Neuronal stem cell (in vitro differentiated cells): ENCODE measurements around the gene GSTM1.

Experiments
- DNase-seq: peaks from one replicate; pipeline ENCODE4 v3.0.0-alpha.2; 2013; ENCODE audit warnings: low spot score
- H2AFZ ChIP-seq: one replicate; pipeline ENCODE4 v1.6.1; 2013; ENCODE audit warnings: mild to moderate bottlenecking, low read length, inconsistent platforms
- H2AK5ac ChIP-seq: 2 replicates; pipeline ENCODE4 v1.6.1; 2013; ENCODE audit warnings: low read depth, mild to moderate bottlenecking, inconsistent platforms, low read length, moderate library complexity, mixed read lengths
- H2BK120ac ChIP-seq: 2 replicates; pipeline ENCODE4 v1.6.1; 2013; ENCODE audit warnings: low read depth, mild to moderate bottlenecking, inconsistent platforms, low read length, moderate library complexity, mixed read lengths
- H2BK12ac ChIP-seq: one replicate; pipeline ENCODE4 v1.6.1; 2013; ENCODE audit warnings: low read length, inconsistent platforms
- H2BK15ac ChIP-seq: 2 replicates; pipeline ENCODE4 v1.6.1; 2013; ENCODE audit warnings: mild to moderate bottlenecking, low read length, inconsistent platforms, mixed read lengths
- H2BK5ac ChIP-seq: one replicate; pipeline ENCODE4 v1.6.1; 2013; ENCODE audit warnings: inconsistent platforms, mild to moderate bottlenecking, low read length, moderate library complexity
- H3K14ac ChIP-seq: one replicate; pipeline ENCODE4 v1.6.1; 2013; ENCODE audit warnings: low read length, inconsistent platforms
- H3K18ac ChIP-seq: 2 replicates; pipeline ENCODE4 v1.6.1; 2013; ENCODE audit warnings: low read length, inconsistent platforms
- H3K23ac ChIP-seq: 2 replicates; pipeline ENCODE4 v1.6.1; 2013; ENCODE audit warnings: low read depth, mild to moderate bottlenecking, mixed read lengths, low read length, inconsistent platforms; ENCODE audit not compliant: poor library complexity
- H3K27ac ChIP-seq: replicated peaks from 3 replicates; pipeline ENCODE4 v1.5.1; 2013; ENCODE audit warnings: low read length, inconsistent platforms
- H3K27me3 ChIP-seq, 3 experiments: 2 replicates each; pipeline ENCODE4 v1.6.1; 2013; ENCODE audit warnings: low read length in 3 of 3, mild to moderate bottlenecking in 2 of 3, inconsistent platforms in 1 of 3, low read depth in 1 of 3, mixed read lengths in 1 of 3, moderate library complexity in 1 of 3; ENCODE audit not compliant: control insufficient read depth in 3 of 3, insufficient read depth in 3 of 3
- H3K36me3 ChIP-seq, 2 donors: replicated peaks in 1 of 2; 2 replicates each; pipeline ENCODE4 v1.6.1; 2013; ENCODE audit warnings: low read length in 2 of 2; ENCODE audit not compliant: control insufficient read depth in 2 of 2, insufficient read depth in 2 of 2
- H3K4ac ChIP-seq: 2 replicates; pipeline ENCODE4 v1.6.1; 2013; ENCODE audit warnings: inconsistent platforms, mild to moderate bottlenecking, low read length, moderate library complexity
- H3K4me1 ChIP-seq, 2 donors: 1 replicate in 1 of 2; 2 replicates in 1 of 2; pipeline ENCODE4 v1.6.1; 2013; ENCODE audit warnings: low read length in 2 of 2, low read depth in 1 of 2; ENCODE audit not compliant: control insufficient read depth in 2 of 2, insufficient read depth in 1 of 2
- H3K4me2 ChIP-seq: one replicate; pipeline ENCODE4 v1.6.1; 2013; ENCODE audit warnings: mild to moderate bottlenecking, low read length, inconsistent platforms; ENCODE audit not compliant: insufficient read depth, poor library complexity, severe bottlenecking
- H3K4me3 ChIP-seq, 2 donors: 2 replicates each; pipeline ENCODE4 v1.5.1; 2013; ENCODE audit warnings: low read length in 2 of 2, mild to moderate bottlenecking in 2 of 2, inconsistent platforms in 1 of 2, moderate library complexity in 1 of 2
- H3K79me1 ChIP-seq: one replicate; pipeline ENCODE4 v1.6.1; 2013; ENCODE audit warnings: low read depth, mild to moderate bottlenecking, inconsistent platforms, low read length, moderate library complexity
- H3K9ac ChIP-seq: one replicate; pipeline ENCODE4 v1.6.1; 2013; ENCODE audit warnings: mild to moderate bottlenecking, low read depth, low read length, inconsistent platforms; ENCODE audit not compliant: poor library complexity
- H3K9me3 ChIP-seq, 2 donors: replicated peaks in 1 of 2; 2 replicates each; pipeline versions ENCODE3 to v1.6.1; 2013; ENCODE audit warnings: low read length in 2 of 2, mild to moderate bottlenecking in 2 of 2, inconsistent platforms in 1 of 2, low read depth in 1 of 2, mixed read lengths in 1 of 2, moderate library complexity in 1 of 2; ENCODE audit not compliant: control insufficient read depth in 2 of 2, insufficient read depth in 1 of 2
- H4K8ac ChIP-seq: one replicate; pipeline ENCODE4 v1.6.1; 2013; ENCODE audit warnings: low read depth, mild to moderate bottlenecking, inconsistent platforms, low read length, moderate library complexity
- H4K91ac ChIP-seq: one replicate; pipeline ENCODE4 v1.6.1; 2013; ENCODE audit warnings: low read length, low read depth, mild to moderate bottlenecking, inconsistent platforms; ENCODE audit not compliant: poor library complexity
- WGBS, 2 donors: extraction: QIAGEN DNeasy Blood & Tissue Kit; methylation state at CpG; one replicate each; pipeline ENCODE4 v1.1.7; 2013; ENCODE audit warnings: missing lambda C conversion rate in 2 of 2, mixed read lengths in 1 of 2; ENCODE audit not compliant: insufficient read length in 2 of 2, insufficient replicate concordance in 1 of 2; ENCODE audit errors: extremely low coverage in 2 of 2; 5-methylcytosine and 5-hydroxymethylcytosine counted together

GSTM1 gene

GRCh38 chr1:109716121-109716520 lies 28.5 kb downstream of the GSTM1 start:
- H2BK15ac ChIP-seq, result no peak overlapping the region
- H3K23ac ChIP-seq, result no peak overlapping the region
- no peak overlapping the region for H2BK12ac ChIP-seq
- H3K9ac ChIP-seq, result no peak overlapping the region
- H3K4me2 ChIP-seq, result no peak overlapping the region
- H3K79me1 ChIP-seq, result no peaks in the 10 kb centered on the region
- no peak for DNase-seq
- WGBS, 2 donors, result no CpG with 5 or more reads among the region's 3 CpGs
- no peaks in the 10 kb centered on the region for H3K36me3 ChIP-seq
- H3K27ac ChIP-seq, result no peak overlapping the region
- H2BK120ac ChIP-seq, result no peak overlapping the region
- H2BK5ac ChIP-seq, result no peak overlapping the region
- no peak overlapping the region for H2AK5ac ChIP-seq
- no peaks in the 10 kb centered on the region for H3K9me3 ChIP-seq
- no peak overlapping the region for H3K4me3 ChIP-seq
- H2AFZ ChIP-seq, result no peak overlapping the region
- H3K4ac ChIP-seq, result no peak overlapping the region
- H3K27me3 ChIP-seq, result peaks cover 0 to 14% (median 0%) of the 10 kb centered on the region in 3 experiments
- no peaks in the 10 kb centered on the region for H3K4me1 ChIP-seq
- no peak overlapping the region for H4K8ac ChIP-seq
- H3K14ac ChIP-seq, result no peak overlapping the region
- no peak overlapping the region for H3K18ac ChIP-seq
- H4K91ac ChIP-seq, result no peak overlapping the region

- H3K4me2 ChIP-seq, result no peak overlapping the region
- H3K9me3 ChIP-seq, result no peaks in the 10 kb centered on the region
- no peak overlapping the region for H3K27ac ChIP-seq
- H4K91ac ChIP-seq, result no peak overlapping the region
- H3K4me3 ChIP-seq, result no peak overlapping the region
- H3K9ac ChIP-seq, result no peak overlapping the region
- no peak for DNase-seq
- WGBS, 2 donors, result no CpG with 5 or more reads among the region's 3 CpGs
- no peak overlapping the region for H4K8ac ChIP-seq
- H3K18ac ChIP-seq, result no peak overlapping the region
- H3K14ac ChIP-seq, result no peak overlapping the region
- no peak overlapping the region for H2BK120ac ChIP-seq
- no peak overlapping the region for H2AFZ ChIP-seq
- H3K36me3 ChIP-seq, result no peaks in the 10 kb centered on the region
- H2BK5ac ChIP-seq, result no peak overlapping the region
- H3K27me3 ChIP-seq, result peaks cover 0 to 16% (median 0%) of the 10 kb centered on the region in 3 experiments
- no peak overlapping the region for H3K23ac ChIP-seq
- no peaks in the 10 kb centered on the region for H3K79me1 ChIP-seq
- H2AK5ac ChIP-seq, result no peak overlapping the region
- H3K4ac ChIP-seq, result no peak overlapping the region
- no peak overlapping the region for H2BK12ac ChIP-seq
- H3K4me1 ChIP-seq, result no peaks in the 10 kb centered on the region
- no peak overlapping the region for H2BK15ac ChIP-seq
These were observed 29.0 kb downstream of the GSTM1 start for GRCh38 chr1:109716570-109717090.

DNA sequence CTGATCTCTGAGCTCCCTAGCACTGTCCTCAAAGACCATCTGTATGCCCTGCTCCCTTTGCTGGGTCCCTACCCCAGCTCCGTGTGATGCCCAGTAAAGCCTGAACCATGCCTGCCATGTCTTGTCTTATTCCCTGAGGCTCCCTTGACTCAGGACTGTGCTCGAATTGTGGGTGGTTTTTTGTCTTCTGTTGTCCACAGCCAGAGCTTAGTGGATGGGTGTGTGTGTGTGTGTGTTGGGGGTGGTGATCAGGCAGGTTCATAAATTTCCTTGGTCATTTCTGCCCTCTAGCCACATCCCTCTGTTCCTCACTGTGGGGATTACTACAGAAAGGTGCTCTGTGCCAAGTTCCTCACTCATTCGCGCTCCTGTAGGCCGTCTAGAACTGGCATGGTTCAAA lies 30.1 kb downstream of the GSTM1 start:
- Histone ChIP-seq H3K4ac (no peak overlapping the region), H2BK120ac (no peak overlapping the region), H3K27me3 (peaks cover 0 to 20% (median 0%) of the 10 kb centered on the region in 3 experiments), H3K18ac (no peak overlapping the region), H3K79me1 (no peaks in the 10 kb centered on the region), H3K4me1 (no peaks in the 10 kb centered on the region), H3K9me3 (no peaks in the 10 kb centered on the region), H4K8ac (no peak overlapping the region), H3K4me3 (no peak overlapping the region), H2AK5ac (no peak overlapping the region), H3K14ac (no peak overlapping the region), H4K91ac (no peak overlapping the region), H2BK12ac (no peak overlapping the region), H3K4me2 (no peak overlapping the region), H3K36me3 (no peaks in the 10 kb centered on the region), H2BK15ac (no peak overlapping the region), H2BK5ac (no peak overlapping the region), H3K27ac (no peak overlapping the region), H3K23ac (no peak overlapping the region), H2AFZ (no peak overlapping the region), H3K9ac (peak overlapping the region; percentile 26)
- DNase-seq, result no peak
- no CpG with 5 or more reads among the region's 5 CpGs for WGBS, 2 donors

GRCh38 chr1:109718495-109718894 lies 30.9 kb downstream of the GSTM1 start:
- DNase-seq, result no peak
- Histone ChIP-seq H3K27ac (no peak overlapping the region), H3K9me3 (no peaks in the 10 kb centered on the region), H3K14ac (no peak overlapping the region), H3K4ac (no peak overlapping the region), H3K36me3 (no peaks in the 10 kb centered on the region), H3K4me3 (no peak overlapping the region), H2AFZ (no peak overlapping the region), H3K79me1 (no peaks in the 10 kb centered on the region), H3K4me1 (no peaks in the 10 kb centered on the region), H2BK15ac (no peak overlapping the region), H2AK5ac (no peak overlapping the region), H4K91ac (no peak overlapping the region), H3K23ac (no peak overlapping the region), H4K8ac (no peak overlapping the region), H2BK120ac (no peak overlapping the region), H3K4me2 (no peak overlapping the region), H3K27me3 (peaks cover 0 to 20% (median 0%) of the 10 kb centered on the region in 3 experiments), H3K9ac (no peak overlapping the region), H3K18ac (no peak overlapping the region), H2BK12ac (no peak overlapping the region), H2BK5ac (no peak overlapping the region)
- WGBS, 2 donors, result no CpG with 5 or more reads among the region's 2 CpGs
